Activated CD4-positive, alpha-beta T cell treated with anti-CD3 and anti-CD28 coated beads, Interleukin-10, Interleukin-2, amounts not matched to agents 100 ng/mL and 50 ng/mL, durations not matched to agents 16 hours and 8 hours (primary cell): Measurements from ENCODE around the gene DFFB.

Experiments
- DNase-seq: peaks from one replicate; pipeline ENCODE4 v3.0.0-alpha.2; 2020

Gene DFFB

DNA sequence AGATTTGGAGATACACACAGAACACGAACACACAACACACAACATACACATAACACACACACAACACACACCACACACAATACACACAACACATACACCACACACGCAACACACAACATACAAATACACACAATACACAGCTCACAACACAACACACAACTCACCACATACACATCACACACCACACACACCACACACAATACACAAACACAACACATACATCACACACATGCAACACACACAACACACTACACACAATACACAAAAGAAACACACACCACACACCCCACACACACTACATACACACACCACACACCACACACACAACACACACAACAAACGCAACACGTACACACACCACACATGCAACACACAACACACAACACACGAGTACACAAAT, 71.8 kb downstream of the DFFB start:
- no peak for DNase-seq

DNA sequence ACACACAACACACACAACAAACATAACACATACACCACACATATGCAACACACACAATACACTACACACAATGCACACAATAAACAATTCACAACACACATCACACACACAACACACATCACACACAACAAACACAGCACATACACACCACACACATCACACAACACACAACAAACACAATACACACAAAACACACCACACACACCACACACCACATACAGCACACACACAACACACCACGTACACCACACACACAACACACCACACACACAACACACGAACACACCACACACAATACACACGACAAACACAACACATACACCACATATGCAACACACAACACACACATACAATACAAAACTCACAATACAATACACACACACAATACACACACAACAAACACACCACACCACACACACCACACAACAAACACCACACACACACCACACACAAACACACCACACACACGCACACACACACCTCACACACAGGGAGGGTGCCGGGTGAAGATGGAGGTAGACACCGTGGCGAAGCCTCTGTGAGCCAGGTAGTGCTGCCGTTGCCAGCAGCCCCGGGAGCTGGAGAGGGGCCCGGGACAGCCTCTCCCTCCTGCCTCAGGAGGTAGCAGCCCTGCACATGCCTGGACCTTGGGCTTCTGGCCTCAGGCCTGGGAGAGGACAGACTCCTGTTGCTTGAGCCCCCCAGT, 73.2 kb downstream of the DFFB start:
- no peak for DNase-seq

DNA sequence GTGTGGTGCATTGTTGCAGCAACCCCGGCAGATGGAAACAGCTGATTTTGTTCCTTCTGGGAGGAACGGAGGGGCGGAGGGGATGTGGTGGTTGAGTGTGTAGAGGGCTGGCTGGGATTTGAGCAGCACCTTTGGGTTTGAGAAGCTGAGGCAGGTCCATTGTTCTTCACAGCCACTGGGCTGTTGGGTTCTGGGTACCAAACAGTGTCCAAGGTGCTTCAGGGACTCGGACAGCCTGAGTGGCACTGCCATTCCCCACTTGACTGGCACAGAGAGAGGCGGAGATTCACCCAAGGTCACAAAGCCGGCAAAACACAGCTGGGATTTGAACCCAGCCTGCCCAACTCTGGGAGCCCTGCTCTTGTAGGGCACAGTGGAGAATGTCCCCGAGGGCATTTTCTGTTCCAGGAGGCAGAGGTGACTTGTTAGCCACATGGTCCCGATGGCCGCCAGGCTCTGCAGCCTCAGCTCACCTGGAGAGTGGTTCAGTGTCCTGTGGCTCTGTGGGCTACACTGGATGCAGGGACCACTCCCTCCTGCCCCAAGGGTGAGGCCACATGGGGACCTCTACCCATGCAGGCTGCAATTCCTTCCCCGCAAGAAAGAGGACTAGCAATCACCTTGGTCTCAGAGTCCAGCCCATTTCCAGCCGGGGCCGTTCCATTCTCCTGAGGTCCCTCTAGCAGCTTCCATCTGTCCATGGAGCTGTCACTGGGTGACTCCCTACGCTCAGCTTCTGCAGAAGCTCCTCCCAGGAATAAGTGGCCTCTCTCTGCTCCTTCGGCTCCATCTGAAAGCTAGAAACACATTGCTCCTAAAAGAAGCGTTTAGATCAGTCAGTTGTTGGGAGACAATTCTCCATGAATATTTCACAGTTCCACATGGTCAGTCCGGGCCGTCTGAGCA, 74.0 kb downstream of the DFFB start:
- DNase-seq: no peak

DNA sequence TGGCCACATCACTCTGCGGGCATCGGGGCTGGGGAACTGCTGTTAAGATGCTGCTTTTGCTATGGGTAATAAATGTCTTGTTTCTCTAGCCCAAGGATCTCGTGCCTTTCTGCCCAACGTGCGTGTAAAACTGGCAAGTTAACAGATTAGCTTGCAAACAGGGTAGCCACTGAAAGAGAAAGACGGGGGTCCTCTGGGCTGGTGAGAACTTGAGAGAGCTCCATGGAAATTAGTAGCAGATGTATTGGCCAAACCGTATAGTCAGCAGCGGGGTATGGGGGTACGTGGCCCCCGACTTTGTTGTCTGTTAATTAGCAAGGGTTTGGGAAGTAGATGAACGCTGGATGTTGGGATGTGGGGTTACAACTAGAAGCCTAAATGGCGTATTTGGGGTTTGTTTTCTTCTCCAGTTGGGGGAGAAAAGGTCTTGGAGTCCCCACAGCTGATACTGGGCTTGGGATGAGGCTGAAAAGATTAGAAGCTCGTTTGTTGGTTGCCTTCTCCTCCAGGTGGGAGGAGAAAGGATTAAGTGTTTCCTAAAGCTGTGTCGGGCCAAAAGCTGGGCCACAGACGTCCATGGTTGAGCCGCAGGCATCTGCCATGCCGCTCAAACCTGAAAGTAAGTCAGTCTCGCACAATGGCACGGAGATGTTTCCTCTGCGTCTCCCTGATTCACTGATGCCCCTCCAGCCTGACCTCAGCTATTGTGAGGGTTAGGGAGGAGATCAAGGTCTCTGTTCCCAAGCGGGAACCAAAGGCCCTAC, 75.1 kb downstream of the DFFB start:
- DNase-seq: no peak
